ENCODE measurements around the gene SIGLEC6.
"Not testable (repeated sequence)": the region's sequence is repeated elsewhere in the genome, so short reads cannot be mapped to it uniquely, and the experiment has no call there.

Gene SIGLEC6

DNA sequence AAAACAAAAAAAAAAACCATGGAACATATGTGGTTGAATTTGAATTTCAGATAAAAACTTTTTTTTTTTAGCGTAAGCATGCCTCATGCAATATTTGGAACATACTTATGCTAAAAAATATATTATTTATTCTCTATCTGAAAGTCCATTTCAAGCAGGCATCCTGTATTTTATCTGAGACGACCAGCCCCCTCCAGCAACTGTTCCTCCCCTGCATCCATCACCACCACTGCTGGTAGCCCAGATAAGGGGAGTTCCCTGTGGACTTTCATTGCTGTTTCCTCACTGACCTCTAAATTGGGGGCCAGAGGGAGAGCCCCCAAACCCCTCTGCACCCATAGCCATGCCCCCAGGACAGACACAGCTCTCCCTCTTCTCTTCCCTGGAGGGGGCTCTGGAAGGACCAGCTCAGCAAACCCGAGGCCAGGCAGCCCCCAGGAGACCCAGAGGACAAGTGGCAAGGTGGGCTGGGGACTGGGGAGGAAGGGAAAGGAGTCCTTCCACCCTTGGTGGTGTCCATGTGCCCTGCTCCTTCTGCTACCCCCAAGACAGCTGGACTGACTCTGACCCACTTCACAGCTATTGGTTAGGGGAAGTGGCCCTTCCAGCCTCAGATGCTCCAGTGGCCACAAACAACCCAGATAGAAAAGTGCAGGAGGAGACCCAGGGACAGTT lies 23.3 kb downstream of the SIGLEC6 start:
- DNase-seq (ENCODE audit: low read depth), result no peak

- DNase-seq (ENCODE audit: low read depth), result no peak
Observed at GRCh38 chr19:51507640-51508058, 23.8 kb downstream of the SIGLEC6 start.

DNA sequence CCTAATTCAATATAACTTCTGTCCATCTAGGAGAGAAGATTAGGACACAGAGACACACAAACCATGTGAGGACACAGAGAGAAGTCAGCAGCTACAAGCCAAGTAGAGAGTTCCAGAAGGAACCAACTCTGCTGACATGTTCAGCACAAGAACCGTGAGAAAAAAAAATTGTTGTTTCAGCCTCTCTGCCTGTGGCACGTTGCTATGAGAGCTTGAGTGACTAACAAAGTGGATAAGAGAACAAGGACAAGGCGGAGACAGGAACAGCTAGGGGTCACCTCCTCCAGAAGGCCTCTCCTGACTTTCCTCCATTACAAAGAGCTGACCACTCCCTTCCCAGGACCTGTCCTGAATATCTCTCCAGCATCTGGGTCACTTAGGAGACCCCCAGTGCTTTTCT lies 24.3 kb downstream of the SIGLEC6 start:
- DNase-seq (ENCODE audit: low read depth), result no peak

DNA sequence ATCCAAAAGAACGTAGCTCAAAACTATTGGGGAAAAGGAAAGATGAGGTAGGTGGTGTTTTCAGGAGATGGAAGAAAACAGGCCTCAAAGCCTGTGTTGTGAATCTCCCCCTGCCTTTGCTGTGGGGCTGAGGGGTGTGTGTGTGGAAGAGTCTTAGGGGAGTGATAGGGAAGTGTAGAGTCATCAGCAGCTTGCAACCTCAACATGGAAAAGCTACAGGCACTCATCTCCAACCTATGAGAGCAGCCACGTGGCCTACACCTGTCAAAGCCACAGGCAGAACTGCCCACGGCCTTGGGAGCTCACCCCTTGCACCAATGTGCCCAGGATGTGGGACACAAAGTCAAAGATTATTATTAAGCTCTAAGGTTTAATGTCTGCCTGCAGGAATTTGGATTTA lies 25.6 kb downstream of the SIGLEC6 start:
- DNase-seq (ENCODE audit: low read depth), result no peak

DNA sequence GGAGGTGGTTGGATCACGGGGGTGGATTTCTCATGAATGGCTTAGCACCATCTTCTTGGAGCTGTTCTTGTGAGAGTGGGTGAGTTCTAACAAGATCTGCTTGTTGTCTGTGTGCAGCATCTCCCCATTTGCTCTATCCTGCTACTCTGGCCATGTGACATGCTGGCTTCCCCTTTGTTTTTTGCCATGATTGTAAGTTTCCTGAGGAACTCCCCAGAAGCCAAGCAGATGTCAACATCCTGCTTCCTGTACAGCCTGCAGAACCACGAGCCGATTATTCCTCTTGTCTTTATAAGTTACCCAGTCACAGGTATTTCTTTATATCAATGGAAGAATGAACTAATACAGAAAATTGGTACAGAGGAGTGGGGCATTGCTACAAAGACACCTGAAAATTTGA lies 27.6 kb downstream of the SIGLEC6 start:
- no peak for DNase-seq (ENCODE audit: low read depth)

DNA sequence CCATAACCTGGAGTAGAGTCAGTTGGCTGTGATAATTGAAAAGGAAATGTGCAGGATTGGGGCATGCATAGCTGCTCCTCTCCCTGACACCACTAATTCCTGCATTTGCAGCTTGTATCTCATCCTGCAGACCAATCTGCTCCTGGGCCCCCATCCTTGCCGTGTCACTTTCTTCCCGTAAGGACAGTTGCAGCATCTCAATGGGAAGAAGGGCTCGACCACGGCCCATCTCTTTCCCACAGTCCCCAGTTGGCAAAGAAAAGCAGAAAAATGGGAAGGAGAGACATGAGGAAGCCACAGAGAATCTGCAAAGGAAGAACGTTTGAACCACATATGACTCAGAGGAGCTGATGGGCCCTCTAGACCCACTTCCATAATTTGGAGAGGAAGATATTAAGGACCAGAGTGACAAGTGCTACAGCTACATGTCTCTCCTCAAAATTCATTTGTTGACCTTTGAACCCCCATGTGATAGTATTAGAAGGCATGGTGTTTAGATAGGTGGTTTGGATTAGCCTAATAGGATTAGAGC lies 28.1 kb downstream of the SIGLEC6 start:
- DNase-seq (ENCODE audit: low read depth), result no peak

DNA sequence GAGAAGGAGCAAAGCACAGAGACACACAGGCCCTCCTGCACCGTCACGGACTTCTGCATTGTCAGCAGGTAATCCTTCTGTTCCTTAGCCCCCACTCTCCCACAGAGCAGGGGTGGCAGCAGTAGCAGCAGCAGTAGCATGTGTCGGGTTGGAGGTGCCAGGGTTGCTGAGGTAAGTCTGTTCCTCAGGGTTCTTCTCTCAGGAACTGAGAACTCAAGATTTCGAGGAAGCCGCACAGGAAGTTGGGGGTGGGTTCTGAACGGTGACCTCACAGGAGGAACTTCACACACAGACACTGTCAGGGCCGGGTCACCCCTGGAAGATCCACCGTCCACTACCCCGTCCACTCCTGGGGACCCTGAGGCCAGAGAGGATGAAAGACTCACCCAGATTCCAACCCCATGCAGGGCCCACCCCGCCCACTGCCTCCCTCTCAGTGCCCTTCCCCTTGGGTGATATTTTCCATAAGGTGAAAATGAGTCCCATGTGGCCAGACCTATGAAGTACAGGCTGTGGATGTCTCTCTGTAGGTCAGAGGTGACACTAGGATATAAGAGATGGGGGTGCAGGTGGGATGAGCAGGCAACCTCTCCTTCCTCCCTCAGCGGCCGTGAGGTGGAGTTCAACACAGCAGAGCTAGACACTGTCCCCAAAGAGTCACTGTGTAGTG lies 29.7 kb downstream of the SIGLEC6 start, which contains the start of gene SIGLEC12:
Gene SIGLEC12 (minus strand): TSS at position 207 of the 670 bp plus-strand sequence. CDS start 67 bp downstream, at position 140.
- no peak for DNase-seq (ENCODE audit: low read depth)

DNA sequence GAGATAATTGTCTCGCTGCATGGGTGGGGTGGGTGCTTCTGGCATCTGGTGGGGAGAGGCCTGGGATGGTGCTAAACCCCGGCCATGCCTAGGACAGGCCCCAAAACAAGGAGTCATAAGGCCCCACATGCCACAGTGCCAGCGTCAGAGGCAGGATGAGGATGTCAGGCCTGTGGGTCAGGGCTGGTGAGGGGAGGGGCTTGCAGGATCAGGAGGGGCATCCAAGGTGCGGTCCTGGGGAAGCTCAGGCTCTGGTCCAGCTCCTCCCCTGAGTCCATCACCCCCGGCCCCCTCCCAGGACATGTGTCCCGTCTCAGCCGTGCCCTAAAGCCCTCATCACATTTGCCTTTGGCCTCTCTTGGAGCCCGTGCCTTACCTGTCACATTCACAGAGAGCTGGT lies 30.5 kb downstream of the SIGLEC6 start:
- DNase-seq (ENCODE audit: low read depth), result not testable (repeated sequence)

GRCh38 chr19:51497666-51498065 lies 33.8 kb downstream of the SIGLEC6 start:
- DNase-seq (ENCODE audit: low read depth), result no peak

- DNase-seq (ENCODE audit: low read depth), result no peak
Observed at GRCh38 chr19:51493776-51494175, 37.7 kb downstream of the SIGLEC6 start.

DNA sequence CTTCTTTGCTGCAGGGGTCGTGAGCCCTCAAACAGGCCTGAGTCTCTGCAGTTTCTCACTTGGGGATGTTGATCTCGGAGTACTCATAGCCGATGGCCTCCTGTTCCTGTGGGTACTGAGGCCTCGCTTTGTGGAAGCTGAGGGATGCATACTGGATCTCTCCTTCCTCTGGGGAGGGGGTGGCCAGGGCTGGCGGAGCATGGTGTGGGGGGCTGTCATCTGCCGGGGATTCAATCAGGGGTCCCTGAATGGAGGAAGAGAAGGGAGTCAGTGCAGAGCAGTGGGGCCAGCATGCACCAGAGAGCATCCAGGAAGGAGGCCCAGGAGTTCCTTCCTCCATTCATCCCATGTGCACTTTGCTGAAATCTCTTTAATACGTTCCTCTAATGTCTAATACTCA lies 39.9 kb downstream of the SIGLEC6 start:
- no peak for DNase-seq (ENCODE audit: low read depth)

DNA sequence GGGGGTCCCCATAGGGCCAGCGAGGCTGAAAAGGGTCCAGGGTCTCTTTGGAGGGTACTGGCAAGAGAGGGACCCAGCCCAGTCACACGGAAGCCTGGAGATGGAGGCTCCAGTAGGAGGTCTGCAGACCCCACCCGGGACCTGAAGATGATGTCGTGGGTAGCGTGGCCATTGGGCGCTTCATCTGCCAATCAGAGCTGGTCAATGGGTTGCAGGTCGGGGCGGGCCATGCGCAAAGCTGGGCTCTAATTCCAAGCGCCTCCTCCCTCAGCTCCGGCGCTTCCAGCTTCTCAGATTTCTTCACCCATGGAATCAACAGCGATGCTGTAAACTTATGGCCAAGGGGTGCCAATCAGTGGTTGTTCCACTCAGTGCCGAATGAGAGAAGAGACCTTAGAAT lies 40.8 kb downstream of the SIGLEC6 start:
- no peak for DNase-seq (ENCODE audit: low read depth)

GRCh38 chr19:51489113-51489512 lies 42.4 kb downstream of the SIGLEC6 start:
- no peak for DNase-seq (ENCODE audit: low read depth)

DNA sequence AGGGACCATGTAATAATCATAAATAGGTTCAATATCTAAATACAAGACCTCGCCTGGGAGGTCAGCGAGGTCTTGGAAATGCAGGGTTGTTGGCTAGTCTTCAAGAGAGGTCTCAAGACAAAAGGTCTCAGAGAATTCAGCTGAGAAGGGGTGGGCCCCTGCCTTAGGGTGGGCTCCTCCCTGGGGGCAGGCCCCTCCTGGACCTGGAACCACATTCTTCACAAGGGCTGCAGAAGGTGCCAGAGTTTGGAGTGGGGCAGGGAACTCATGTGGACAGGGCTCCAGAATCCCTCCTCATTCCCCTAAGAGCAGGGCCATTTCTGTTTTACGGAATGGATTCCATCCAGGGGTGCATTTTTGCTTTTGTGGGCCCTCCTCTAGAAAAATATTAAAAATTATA lies 43.0 kb downstream of the SIGLEC6 start:
- no peak for DNase-seq (ENCODE audit: low read depth)

- no peak for DNase-seq (ENCODE audit: low read depth)
Observed at GRCh38 chr19:51485960-51486660, 45.4 kb downstream of the SIGLEC6 start.

DNA sequence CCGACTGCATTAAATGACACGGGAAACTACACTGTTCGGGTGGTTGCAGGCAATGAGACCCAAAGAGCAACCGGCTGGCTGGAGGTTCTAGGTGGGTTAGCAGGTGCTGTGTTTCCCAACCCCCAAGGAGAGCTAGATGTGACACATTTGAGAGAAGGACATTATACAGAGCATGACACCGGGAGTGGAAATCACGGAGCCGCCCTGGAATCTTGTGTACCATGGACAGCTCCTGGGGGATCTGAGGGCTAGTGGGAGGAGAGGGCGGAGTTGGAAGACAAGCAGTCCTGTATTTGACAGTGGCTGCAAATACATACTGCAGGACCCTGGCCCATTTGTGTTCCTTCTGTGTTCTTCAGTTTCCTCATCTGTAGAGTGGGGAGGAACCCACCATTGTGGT lies 50.9 kb downstream of the SIGLEC6 start:
- DNase-seq (ENCODE audit: low read depth), result no peak

DNA sequence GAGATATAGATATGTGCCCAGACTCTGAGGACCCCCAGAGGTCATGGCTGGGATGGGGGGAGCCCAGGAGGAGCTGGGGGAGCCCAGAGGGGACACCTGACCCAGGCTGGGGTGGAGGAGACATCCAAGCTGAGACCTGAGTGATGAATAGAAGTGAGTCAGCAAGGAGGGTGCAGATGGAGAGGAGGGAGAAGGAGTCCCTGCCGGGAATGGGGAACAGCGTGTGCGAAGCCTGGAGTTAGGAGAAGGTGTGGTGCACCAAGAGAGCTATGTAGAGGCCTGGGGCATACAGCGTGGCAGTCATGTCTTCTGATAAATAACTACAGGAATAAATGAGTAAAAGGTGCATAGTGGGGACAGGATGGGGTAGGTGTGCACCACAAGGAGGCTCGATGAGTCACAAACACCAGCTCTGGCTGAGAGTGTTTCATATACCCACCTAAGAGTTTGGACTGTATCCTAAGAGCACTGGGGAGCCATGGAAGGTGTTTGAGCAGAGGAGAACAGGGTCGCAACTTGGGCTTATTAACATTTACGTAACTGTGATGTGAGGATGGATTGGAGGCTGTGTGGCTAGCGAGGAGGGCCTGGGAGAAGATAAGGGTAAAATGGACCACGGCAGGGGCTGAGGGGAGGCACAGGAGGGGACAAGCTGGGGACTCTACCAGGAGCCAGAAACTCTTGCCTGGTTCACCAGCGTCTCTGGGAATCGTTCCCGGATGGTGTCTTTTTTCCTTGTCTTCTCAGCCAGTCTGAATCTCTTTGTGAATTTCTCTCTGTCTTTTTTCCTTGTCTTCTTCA lies 51.7 kb downstream of the SIGLEC6 start:
- no peak for DNase-seq (ENCODE audit: low read depth)

GRCh38 chr19:51478381-51479234 lies 52.9 kb downstream of the SIGLEC6 start, which contains the start of gene CEACAM18:
Gene CEACAM18, plus strand, starts transcription at chr19:51478539.
- DNase-seq (ENCODE audit: low read depth), result no peak

GRCh38 chr19:51477344-51477743 lies 54.1 kb downstream of the SIGLEC6 start:
- no peak for DNase-seq (ENCODE audit: low read depth)

DNA sequence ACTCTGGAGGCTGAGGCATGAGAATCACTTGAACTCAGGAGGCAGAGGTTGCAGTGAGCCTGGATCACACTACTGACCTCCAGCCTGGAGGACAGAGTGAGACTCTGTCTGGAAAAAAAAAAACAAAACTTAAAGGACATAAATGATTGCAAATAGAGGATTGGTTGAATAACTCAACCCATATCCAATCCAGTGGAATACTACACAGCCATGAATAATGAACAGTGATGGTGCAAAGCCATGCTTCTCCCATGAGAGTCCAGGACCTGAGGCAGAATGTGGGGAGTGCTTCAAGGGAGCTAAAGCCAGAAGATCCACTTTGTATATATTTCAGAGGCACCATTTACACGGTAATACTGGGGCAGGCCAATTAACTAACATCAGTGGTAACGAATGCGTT lies 55.3 kb downstream of the SIGLEC6 start:
- DNase-seq (ENCODE audit: low read depth), result no peak

Data from iris pigment epithelial cell (primary cell).